Measurements from ENCODE around the gene ZNFX1.

GRCh38 chr20:49287555-49288249 lies 9.8 kb upstream of the ZNFX1 start:
- TF ChIP-seq KDM5B (IDR thresholded peaks at IDR 0.05; ENCODE audit: insufficient replicate concordance, low read depth, low read length) (no peak), ZNF695 (CRISPR knock-in tag; IDR thresholded peaks at IDR 0.05) (no peak), ZKSCAN8 (CRISPR knock-in tag; IDR thresholded peaks at IDR 0.05) (no peak), HNRNPLL (IDR thresholded peaks at IDR 0.05; ENCODE audit: low read depth, low read length, poor library complexity, severe bottlenecking) (no peak), ZNF830 (CRISPR knock-in tag; IDR thresholded peaks at IDR 0.05) (no peak), CTCF (IDR thresholded peaks at IDR 0.05 in 2 of 3, conservative IDR thresholded peaks at IDR 0.05 in 1 of 3; ENCODE audit: insufficient read depth in 2 of 3, low read depth in 1 of 3, low read length in 3 of 3) (no peak), RCOR1 (IDR thresholded peaks at IDR 0.05; ENCODE audit: borderline replicate concordance in 1 of 2, low read depth in 2 of 2, low read length in 2 of 2) (no peak), ZZZ3 (IDR thresholded peaks at IDR 0.05) (no peak)
- TF ChIP-seq, protein P1, sequence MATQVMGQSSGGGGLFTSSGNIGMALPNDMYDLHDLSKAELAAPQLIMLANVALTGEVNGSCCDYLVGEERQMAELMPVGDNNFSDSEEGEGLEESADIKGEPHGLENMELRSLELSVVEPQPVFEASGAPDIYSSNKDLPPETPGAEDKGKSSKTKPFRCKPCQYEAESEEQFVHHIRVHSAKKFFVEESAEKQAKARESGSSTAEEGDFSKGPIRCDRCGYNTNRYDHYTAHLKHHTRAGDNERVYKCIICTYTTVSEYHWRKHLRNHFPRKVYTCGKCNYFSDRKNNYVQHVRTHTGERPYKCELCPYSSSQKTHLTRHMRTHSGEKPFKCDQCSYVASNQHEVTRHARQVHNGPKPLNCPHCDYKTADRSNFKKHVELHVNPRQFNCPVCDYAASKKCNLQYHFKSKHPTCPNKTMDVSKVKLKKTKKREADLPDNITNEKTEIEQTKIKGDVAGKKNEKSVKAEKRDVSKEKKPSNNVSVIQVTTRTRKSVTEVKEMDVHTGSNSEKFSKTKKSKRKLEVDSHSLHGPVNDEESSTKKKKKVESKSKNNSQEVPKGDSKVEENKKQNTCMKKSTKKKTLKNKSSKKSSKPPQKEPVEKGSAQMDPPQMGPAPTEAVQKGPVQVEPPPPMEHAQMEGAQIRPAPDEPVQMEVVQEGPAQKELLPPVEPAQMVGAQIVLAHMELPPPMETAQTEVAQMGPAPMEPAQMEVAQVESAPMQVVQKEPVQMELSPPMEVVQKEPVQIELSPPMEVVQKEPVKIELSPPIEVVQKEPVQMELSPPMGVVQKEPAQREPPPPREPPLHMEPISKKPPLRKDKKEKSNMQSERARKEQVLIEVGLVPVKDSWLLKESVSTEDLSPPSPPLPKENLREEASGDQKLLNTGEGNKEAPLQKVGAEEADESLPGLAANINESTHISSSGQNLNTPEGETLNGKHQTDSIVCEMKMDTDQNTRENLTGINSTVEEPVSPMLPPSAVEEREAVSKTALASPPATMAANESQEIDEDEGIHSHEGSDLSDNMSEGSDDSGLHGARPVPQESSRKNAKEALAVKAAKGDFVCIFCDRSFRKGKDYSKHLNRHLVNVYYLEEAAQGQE (IDR thresholded peaks at IDR 0.05; ENCODE audit: borderline replicate concordance), result no peak
- TF ChIP-seq, protein P1 (CRISPR knock-in tag; IDR thresholded peaks at IDR 0.05; ENCODE audit: low read depth), result no peak
